PFSK-1 (cell line): Measurements from ENCODE around the gene NDC80.

ENCODE experiments used
- FOXP2 ChIP-seq: optimal IDR thresholded peaks from 2 replicates; pipeline ENCODE3; 2011; ENCODE audit warnings: borderline replicate concordance, control low read depth, inconsistent platforms; ENCODE audit not compliant: insufficient read depth; ENCODE audit errors: extremely low read length, extremely low read depth
- POLR2AphosphoS5 ChIP-seq: IDR thresholded peaks from 2 replicates; pipeline ENCODE4 v1.6.1; 2012; ENCODE audit warnings: low read depth, mild to moderate bottlenecking, control low read depth, low read length, moderate library complexity
- SIN3A ChIP-seq: IDR thresholded peaks from 2 replicates; pipeline ENCODE4 v1.6.1; 2012; ENCODE audit warnings: mild to moderate bottlenecking, low read length, moderate library complexity, borderline replicate concordance; ENCODE audit not compliant: insufficient read depth
- TAF1 ChIP-seq: IDR thresholded peaks from 2 replicates; pipeline ENCODE4 v1.6.1; 2012; ENCODE audit warnings: low read length, control low read depth, borderline replicate concordance; ENCODE audit not compliant: insufficient read depth
- TF ChIP-seq, protein P1 (sequence below), 2 experiments: IDR thresholded peaks; 2 replicates each; pipeline versions ENCODE4 v1.6.1 to v1.8.0; 2011 to 2012; ENCODE audit warnings: low read depth in 2 of 2, low read length in 2 of 2, control low read depth in 1 of 2, inconsistent platforms in 1 of 2, mild to moderate bottlenecking in 1 of 2, moderate library complexity in 1 of 2; ENCODE audit not compliant: insufficient read depth in 1 of 2

NDC80 gene

DNA sequence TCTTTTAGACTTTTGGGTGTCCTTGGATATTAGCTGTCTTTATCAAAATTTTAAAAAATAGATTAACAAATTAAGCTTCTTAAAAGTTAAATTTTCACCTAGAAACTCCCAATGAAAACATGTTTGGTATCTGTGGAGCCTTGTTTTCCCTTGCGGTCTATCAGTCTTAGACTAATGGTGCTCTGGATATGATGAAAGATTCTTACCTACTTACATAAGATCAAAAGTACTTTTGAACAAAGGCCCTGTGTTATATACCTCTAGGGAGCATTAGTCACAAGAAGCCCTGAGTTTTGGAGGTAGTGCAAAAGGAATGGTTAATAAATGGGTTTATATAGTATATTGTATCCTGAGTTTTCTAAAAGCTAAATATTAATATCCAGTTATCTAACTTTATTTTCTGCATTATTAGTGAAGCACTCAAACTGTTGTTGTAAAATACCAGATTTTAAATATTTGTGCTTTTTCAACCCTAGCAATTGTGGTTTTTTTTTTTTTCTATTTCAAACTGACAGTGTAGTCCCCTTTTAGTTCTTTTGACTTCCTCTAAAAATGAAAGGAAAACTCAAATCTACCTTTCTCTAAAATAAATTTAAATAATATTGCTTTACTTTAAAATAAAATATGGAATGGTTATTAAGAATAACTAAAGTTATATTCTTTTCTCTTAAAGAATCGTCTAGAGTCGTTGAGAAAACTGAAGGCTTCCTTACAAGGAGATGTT is 18.1 kb downstream of the NDC80 start:
- TF ChIP-seq POLR2AphosphoS5 (no peak), TAF1 (no peak), SIN3A (no peak), FOXP2 (no peak)
- TF ChIP-seq, protein P1, sequence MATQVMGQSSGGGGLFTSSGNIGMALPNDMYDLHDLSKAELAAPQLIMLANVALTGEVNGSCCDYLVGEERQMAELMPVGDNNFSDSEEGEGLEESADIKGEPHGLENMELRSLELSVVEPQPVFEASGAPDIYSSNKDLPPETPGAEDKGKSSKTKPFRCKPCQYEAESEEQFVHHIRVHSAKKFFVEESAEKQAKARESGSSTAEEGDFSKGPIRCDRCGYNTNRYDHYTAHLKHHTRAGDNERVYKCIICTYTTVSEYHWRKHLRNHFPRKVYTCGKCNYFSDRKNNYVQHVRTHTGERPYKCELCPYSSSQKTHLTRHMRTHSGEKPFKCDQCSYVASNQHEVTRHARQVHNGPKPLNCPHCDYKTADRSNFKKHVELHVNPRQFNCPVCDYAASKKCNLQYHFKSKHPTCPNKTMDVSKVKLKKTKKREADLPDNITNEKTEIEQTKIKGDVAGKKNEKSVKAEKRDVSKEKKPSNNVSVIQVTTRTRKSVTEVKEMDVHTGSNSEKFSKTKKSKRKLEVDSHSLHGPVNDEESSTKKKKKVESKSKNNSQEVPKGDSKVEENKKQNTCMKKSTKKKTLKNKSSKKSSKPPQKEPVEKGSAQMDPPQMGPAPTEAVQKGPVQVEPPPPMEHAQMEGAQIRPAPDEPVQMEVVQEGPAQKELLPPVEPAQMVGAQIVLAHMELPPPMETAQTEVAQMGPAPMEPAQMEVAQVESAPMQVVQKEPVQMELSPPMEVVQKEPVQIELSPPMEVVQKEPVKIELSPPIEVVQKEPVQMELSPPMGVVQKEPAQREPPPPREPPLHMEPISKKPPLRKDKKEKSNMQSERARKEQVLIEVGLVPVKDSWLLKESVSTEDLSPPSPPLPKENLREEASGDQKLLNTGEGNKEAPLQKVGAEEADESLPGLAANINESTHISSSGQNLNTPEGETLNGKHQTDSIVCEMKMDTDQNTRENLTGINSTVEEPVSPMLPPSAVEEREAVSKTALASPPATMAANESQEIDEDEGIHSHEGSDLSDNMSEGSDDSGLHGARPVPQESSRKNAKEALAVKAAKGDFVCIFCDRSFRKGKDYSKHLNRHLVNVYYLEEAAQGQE (IDR thresholded peaks at IDR 0.05; ENCODE audit: insufficient read depth in 1 of 2, low read depth in 2 of 2, low read length in 2 of 2) = no peak

DNA sequence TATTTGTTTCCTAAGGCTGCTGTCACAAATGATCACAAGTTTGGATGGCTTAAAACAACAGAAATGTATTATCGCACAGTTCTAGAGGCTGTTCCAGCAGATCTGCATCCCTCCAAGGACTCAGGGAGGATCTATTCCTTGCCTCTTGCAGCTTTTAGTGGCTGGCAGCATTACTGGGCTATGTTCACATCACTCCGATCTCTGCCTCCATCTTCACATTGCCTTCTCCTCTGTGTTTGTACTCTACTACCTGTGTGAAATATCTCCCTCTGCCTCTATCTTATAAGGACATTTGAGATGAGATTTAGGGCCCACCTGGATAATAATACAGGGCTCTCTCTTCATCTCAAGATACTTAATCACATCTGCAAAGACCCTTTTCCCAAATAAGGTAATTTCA is 18.9 kb downstream of the NDC80 start:
- no peak for TF ChIP-seq SIN3A
- no peak for TF ChIP-seq TAF1
- TF ChIP-seq, protein P1 (IDR thresholded peaks at IDR 0.05; ENCODE audit: insufficient read depth in 1 of 2, low read depth in 2 of 2, low read length in 2 of 2) = no peak
- TF ChIP-seq POLR2AphosphoS5 = no peak
- TF ChIP-seq FOXP2 = no peak

DNA sequence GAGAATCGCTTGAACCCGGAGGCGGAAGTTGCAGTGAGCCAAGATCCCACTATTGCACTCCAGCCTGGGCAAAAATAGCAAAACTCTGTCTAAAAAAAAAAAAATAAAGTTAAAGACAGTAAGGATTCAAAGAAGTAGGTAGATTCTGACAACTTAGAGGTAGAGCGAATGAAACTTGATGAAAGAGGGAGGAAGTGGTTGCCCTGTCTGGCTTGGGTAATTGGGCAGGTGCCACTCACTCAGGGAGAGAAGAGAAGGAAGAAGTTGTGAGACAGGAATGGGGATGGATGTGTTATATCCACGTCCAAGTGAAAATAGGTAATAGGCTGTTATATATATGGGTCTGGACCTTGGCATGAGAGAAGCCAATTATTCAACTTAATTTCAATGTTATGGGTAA is 26.3 kb downstream of the NDC80 start:
- TF ChIP-seq, protein P1 (IDR thresholded peaks at IDR 0.05; ENCODE audit: insufficient read depth in 1 of 2, low read depth in 2 of 2, low read length in 2 of 2) = no peak
- no peak for TF ChIP-seq FOXP2
- TF ChIP-seq POLR2AphosphoS5 = no peak
- TF ChIP-seq TAF1 = no peak
- no peak for TF ChIP-seq SIN3A

DNA sequence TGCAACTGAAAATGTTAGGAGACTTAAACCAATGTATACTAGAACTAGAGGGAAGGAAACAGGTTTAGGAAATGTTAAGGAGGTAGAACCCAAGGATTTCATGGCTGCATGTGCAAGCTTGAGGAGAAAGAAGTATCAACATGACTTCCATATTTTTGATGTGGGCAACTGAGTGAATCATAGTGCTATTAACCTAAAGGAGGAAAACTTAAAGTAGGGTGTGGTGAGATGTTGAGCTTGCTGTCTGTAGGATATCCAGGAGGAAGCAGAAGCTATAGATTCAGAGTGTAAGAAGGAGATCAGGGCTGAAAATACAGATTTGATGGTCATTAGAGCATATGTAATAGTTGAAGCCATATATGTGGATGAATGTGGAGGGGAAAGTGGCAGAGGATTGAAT is 31.5 kb downstream of the NDC80 start:
- TF ChIP-seq TAF1 (no peak), POLR2AphosphoS5 (no peak), FOXP2 (no peak), SIN3A (no peak)
- TF ChIP-seq, protein P1 (IDR thresholded peaks at IDR 0.05; ENCODE audit: insufficient read depth in 1 of 2, low read depth in 2 of 2, low read length in 2 of 2) = no peak

DNA sequence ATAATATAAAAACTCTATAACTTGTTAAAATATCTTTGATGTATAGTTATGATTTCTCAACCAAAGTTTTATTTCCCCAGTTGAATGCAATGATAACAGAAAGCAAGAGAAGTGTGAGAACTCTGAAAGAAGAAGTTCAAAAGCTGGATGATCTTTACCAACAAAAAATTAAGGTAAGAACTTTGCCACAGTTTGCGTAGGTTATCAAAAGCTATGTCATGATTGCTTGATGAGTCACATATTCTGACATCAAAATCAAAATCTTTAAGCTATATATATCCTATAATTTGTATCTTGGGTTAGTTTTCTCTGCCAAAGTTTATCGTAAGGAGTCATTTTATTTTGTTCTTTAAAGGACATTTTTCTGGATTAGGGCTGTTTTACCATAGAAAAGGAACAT is 35.0 kb downstream of the NDC80 start:
- TF ChIP-seq FOXP2 (no peak), SIN3A (no peak), POLR2AphosphoS5 (no peak), TAF1 (no peak)
- TF ChIP-seq, protein P1 (IDR thresholded peaks at IDR 0.05; ENCODE audit: insufficient read depth in 1 of 2, low read depth in 2 of 2, low read length in 2 of 2) = no peak
